ENCODE data around the gene PRKCD. TPM values are rescaled to one million over a fixed set of nuclear protein-coding genes. Genes with fewer than 3 reads are reported as not detected.

Gene PRKCD
- total and polyA plus RNA-seq, 2 donors (not counting 1 experiment from before 2014, with no cell fraction given), result 46.7 to 68.8 TPM

DNA sequence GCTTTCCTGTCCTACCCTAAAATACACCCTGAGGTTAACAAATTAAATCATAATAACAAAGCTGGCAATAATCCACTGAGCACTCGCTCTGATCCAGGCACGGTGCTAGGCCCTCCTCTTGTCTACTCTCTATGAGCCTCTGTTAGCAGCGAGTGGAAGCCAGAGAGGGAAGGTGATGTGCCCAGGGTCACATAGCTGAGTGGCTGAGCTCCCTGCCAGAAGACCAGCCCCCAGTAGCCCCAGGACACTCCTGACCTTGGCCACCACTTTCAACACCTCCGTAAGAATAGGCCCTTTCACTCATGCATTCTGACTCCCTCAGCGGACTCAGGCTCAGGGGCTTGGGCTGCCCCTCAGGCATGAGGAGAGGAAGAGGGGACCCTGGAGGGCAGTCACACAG is 9.5 kb upstream of the PRKCD start:
- no peak overlapping the region for H3K27ac ChIP-seq (ENCODE audit: low read length in 2 of 2)
- no peak overlapping the region for H2AFZ ChIP-seq (ENCODE audit: insufficient read depth, low read depth, low read length, poor library complexity, severe bottlenecking)
- peaks cover 0 to 25% (median 8%) of the 10 kb centered on the region in 4 experiments for H3K27me3 ChIP-seq (replicated peaks in 1 of 4; ENCODE audit: control extremely low read depth in 1 of 4, control insufficient read depth in 3 of 4, insufficient read depth in 4 of 4, low read length in 3 of 4)
- Mint-ChIP-seq H3K4me3 (no peak overlapping the region), H3K4me1 (no peaks in the 10 kb centered on the region), H3K27ac (no peak overlapping the region), H3K27me3 (peaks cover 13% of the 10 kb centered on the region), H3K9me3 (ENCODE audit: insufficient read depth) (no peaks in the 10 kb centered on the region)
- no peaks in the 10 kb centered on the region for H3K9me3 ChIP-seq (ENCODE audit: control extremely low read depth in 1 of 3, control insufficient read depth in 2 of 3, insufficient read depth in 1 of 3, low read length in 2 of 3)
- H3K4me2 ChIP-seq (replicated peaks; ENCODE audit: low read depth, low read length, poor library complexity, severe bottlenecking), result no peak overlapping the region
- H3K9ac ChIP-seq (ENCODE audit: low read length), result no peak overlapping the region
- DNase-seq, result no peak
- H3K36me3 ChIP-seq (replicated peaks in 1 of 2; ENCODE audit: control extremely low read depth in 1 of 2, control insufficient read depth in 1 of 2, extremely low read depth in 1 of 2, insufficient read depth in 2 of 2, low read length in 1 of 2), result no peaks in the 10 kb centered on the region
- peaks cover 0 to 4% of the 10 kb centered on the region in 2 donors for H3K4me1 ChIP-seq (ENCODE audit: control insufficient read depth in 2 of 2, insufficient read depth in 2 of 2, low read length in 2 of 2)
- no peaks in the 10 kb centered on the region for H3K79me2 ChIP-seq (ENCODE audit: control insufficient read depth, insufficient read depth, low read length)
- ChIA-PET CTCF (no interaction called here), POLR2A (no interaction called here)
- 97% methylated on average over 4 of the region's 5 CpGs for WGBS (ENCODE audit: insufficient coverage)
- H4K20me1 ChIP-seq (ENCODE audit: control insufficient read depth, insufficient read depth, low read length, poor library complexity, severe bottlenecking), result no peaks in the 10 kb centered on the region
- intact Hi-C loops (cut with micrococcal nuclease), result no loop called here
- TF ChIP-seq, protein P1, sequence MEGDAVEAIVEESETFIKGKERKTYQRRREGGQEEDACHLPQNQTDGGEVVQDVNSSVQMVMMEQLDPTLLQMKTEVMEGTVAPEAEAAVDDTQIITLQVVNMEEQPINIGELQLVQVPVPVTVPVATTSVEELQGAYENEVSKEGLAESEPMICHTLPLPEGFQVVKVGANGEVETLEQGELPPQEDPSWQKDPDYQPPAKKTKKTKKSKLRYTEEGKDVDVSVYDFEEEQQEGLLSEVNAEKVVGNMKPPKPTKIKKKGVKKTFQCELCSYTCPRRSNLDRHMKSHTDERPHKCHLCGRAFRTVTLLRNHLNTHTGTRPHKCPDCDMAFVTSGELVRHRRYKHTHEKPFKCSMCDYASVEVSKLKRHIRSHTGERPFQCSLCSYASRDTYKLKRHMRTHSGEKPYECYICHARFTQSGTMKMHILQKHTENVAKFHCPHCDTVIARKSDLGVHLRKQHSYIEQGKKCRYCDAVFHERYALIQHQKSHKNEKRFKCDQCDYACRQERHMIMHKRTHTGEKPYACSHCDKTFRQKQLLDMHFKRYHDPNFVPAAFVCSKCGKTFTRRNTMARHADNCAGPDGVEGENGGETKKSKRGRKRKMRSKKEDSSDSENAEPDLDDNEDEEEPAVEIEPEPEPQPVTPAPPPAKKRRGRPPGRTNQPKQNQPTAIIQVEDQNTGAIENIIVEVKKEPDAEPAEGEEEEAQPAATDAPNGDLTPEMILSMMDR (IDR thresholded peaks at IDR 0.05), result no peak
- TF ChIP-seq EZH2 (IDR thresholded peaks at IDR 0.05; ENCODE audit: borderline replicate concordance, insufficient read depth, low read depth, low read length, poor library complexity, severe bottlenecking), result no peak
- no peak overlapping the region for H3K4me3 ChIP-seq (ENCODE audit: control extremely low read depth in 1 of 5, extremely low read depth in 1 of 5, insufficient read depth in 1 of 5, low read depth in 2 of 5, low read length in 4 of 5)
- no peak for ATAC-seq (ENCODE audit: low read depth)

DNA sequence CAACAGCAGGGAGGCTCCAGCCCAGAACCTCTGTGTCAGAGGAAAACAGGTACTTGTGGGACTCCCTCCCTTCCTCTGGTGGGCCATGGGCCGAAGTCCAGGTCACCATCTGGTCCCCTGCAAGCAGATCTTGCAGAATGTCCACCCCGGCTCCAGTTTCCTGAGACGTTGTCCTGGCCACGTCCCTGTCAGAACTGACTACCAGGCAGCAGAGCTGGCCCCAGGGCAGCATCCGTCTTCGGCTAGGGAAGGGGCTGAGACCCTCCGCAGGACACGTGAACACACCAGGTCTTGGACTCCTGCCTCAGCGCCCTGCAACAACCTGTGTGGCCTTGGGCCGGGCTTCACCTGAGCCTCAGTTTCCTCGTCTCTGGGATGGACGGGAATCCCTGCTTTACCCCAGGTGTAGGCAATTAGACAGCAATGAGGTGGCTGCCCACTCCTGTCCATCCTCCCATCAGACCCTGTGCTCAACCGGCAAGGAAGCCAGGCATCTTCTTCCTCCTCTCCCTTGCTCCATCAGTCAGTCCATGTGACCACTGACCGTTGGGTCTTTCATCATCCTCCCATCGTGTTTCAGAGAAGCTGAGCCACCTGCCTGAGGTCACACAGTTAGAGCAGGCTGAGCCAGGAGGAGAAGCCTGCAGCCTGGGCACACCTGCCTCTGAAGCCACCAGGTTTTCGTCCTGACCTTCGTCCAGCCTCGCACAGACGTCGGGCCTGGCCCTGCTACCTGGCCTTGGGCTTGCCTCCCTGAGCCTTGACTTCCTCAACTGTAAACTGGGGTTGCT is 8.9 kb upstream of the PRKCD start:
- H3K9me3 ChIP-seq (ENCODE audit: control extremely low read depth in 1 of 3, control insufficient read depth in 2 of 3, insufficient read depth in 1 of 3, low read length in 2 of 3), result no peaks in the 10 kb centered on the region
- no peaks in the 10 kb centered on the region for H3K79me2 ChIP-seq (ENCODE audit: control insufficient read depth, insufficient read depth, low read length)
- ChIA-PET POLR2A (no interaction called here), CTCF (no interaction called here)
- no peak overlapping the region for H3K27ac ChIP-seq (ENCODE audit: low read length in 2 of 2)
- TF ChIP-seq, protein P1 (IDR thresholded peaks at IDR 0.05), result no peak
- TF ChIP-seq EZH2 (IDR thresholded peaks at IDR 0.05; ENCODE audit: borderline replicate concordance, insufficient read depth, low read depth, low read length, poor library complexity, severe bottlenecking), result no peak
- no peak overlapping the region for H3K9ac ChIP-seq (ENCODE audit: low read length)
- H3K36me3 ChIP-seq (replicated peaks in 1 of 2; ENCODE audit: control extremely low read depth in 1 of 2, control insufficient read depth in 1 of 2, extremely low read depth in 1 of 2, insufficient read depth in 2 of 2, low read length in 1 of 2), result no peaks in the 10 kb centered on the region
- intact Hi-C loops (cut with micrococcal nuclease), result no loop called here
- Mint-ChIP-seq H3K9me3 (ENCODE audit: insufficient read depth) (no peaks in the 10 kb centered on the region), H3K4me3 (no peak overlapping the region), H3K4me1 (peaks cover 2% of the 10 kb centered on the region), H3K27me3 (peaks cover 13% of the 10 kb centered on the region), H3K27ac (no peak overlapping the region)
- DNase-seq (no peak), ATAC-seq (ENCODE audit: low read depth) (no peak)
- no peak overlapping the region for H3K4me3 ChIP-seq (ENCODE audit: control extremely low read depth in 1 of 5, extremely low read depth in 1 of 5, insufficient read depth in 1 of 5, low read depth in 2 of 5, low read length in 4 of 5)
- H3K27me3 ChIP-seq (replicated peaks in 1 of 4; ENCODE audit: control extremely low read depth in 1 of 4, control insufficient read depth in 3 of 4, insufficient read depth in 4 of 4, low read length in 3 of 4), result peaks cover 0 to 31% (median 11%) of the 10 kb centered on the region in 4 experiments
- no peaks in the 10 kb centered on the region for H4K20me1 ChIP-seq (ENCODE audit: control insufficient read depth, insufficient read depth, low read length, poor library complexity, severe bottlenecking)
- no peak overlapping the region for H3K4me2 ChIP-seq (replicated peaks; ENCODE audit: low read depth, low read length, poor library complexity, severe bottlenecking)
- peaks cover 0 to 4% of the 10 kb centered on the region in 2 donors for H3K4me1 ChIP-seq (ENCODE audit: control insufficient read depth in 2 of 2, insufficient read depth in 2 of 2, low read length in 2 of 2)
- 92% methylated on average over 20 of the region's 20 CpGs for WGBS (ENCODE audit: insufficient coverage)
- no peak overlapping the region for H2AFZ ChIP-seq (ENCODE audit: insufficient read depth, low read depth, low read length, poor library complexity, severe bottlenecking)
